T-helper 2 cell treated with Interferon-gamma antibody and Interleukin-4, amounts not matched to agents 5 μg/mL and 100 μg/mL, for 36 hours (primary cell): ENCODE data around the gene PRLH.
"Not testable (repeated sequence)": the region's sequence is repeated elsewhere in the genome, so short reads cannot be mapped to it uniquely, and the experiment has no call there.

Source experiments
- DNase-seq: peaks from one replicate; pipeline ENCODE4 v3.0.0; 2021; ENCODE audit warnings: low spot score
- H3K27ac Mint-ChIP-seq: one replicate; pipeline ENCODE4 v1.8.0; 2021; ENCODE audit warnings: mild to moderate bottlenecking, mixed read lengths
- H3K27me3 Mint-ChIP-seq: one replicate; pipeline ENCODE4 v1.8.0; 2021; ENCODE audit warnings: low read depth, mixed read lengths
- H3K36me3 Mint-ChIP-seq: one replicate; pipeline ENCODE4 v1.8.0; 2021; ENCODE audit warnings: low read depth, mixed read lengths
- H3K4me1 Mint-ChIP-seq: one replicate; pipeline ENCODE4 v1.8.0; 2021; ENCODE audit warnings: low read depth, mixed read lengths
- H3K4me3 Mint-ChIP-seq: one replicate; pipeline ENCODE4 v1.8.0; 2022; ENCODE audit warnings: mild to moderate bottlenecking, moderate library complexity, mixed read lengths
- H3K9me3 Mint-ChIP-seq: one replicate; pipeline ENCODE4 v1.8.0; 2021; ENCODE audit warnings: mixed read lengths

Gene PRLH

DNA sequence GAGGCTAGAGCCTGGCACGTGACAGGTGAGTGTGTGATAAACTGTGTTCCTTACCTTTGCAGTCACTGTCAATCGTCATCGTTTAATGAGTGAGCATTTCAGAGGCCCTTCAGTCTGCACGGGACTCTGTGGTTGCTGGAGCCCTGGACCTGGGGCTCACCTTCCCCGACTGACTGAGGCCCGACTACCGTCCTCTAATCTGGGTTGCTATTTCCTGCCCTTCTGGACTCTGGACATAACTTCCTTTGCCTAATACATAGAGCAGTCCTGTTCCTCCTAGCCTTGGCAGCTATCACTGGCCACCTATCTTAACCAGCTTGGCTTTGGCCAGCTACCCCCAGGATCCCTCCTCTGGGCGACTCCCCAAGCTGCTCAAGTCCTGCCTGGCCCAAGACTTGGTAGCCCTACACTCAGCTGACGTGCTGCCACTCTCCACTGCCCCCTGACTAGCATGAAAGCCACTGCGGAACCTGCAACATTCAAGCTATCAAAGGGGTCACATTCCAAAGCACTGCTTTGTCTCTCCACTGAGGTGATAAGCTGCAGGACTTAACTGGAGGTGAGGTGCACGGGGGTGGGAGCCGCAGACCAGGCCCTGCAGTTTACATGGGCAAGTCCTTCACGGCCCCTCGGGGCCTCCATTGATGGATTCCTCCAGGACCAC, 35.2 kb downstream of the PRLH start:
- Mint-ChIP-seq H3K9me3 (no peaks in the 10 kb centered on the region), H3K27me3 (no peaks in the 10 kb centered on the region), H3K4me3 (no peak overlapping the region), H3K27ac (no peak overlapping the region), H3K4me1 (peaks cover 17% of the 10 kb centered on the region), H3K36me3 (no peaks in the 10 kb centered on the region)
- no peak for DNase-seq

DNA sequence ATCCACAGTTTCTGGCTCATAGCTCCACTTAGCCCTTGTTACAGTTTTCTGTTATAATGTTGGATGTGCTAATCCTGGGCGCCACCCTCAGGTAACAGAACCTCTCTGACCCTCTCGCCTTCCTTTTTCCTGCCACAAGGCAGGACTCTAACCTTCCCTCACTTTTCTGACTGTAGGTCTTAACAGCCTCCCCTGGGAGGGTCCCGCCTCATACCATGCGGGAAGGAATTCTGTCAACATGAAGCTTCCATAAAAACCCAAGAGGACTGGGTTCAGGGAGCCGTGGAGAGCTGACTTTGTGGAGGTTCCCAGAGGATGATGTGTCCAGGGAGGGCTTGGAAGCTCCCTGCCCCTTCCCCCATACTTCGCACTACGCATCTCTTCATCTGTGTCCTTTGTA, 36.0 kb downstream of the PRLH start:
- H3K27me3 Mint-ChIP-seq: no peaks in the 10 kb centered on the region
- peaks cover 17% of the 10 kb centered on the region for H3K4me1 Mint-ChIP-seq
- peak overlapping the region; percentile 5 for H3K27ac Mint-ChIP-seq
- DNase-seq: no peak
- H3K9me3 Mint-ChIP-seq: no peaks in the 10 kb centered on the region
- no peak overlapping the region for H3K4me3 Mint-ChIP-seq
- no peaks in the 10 kb centered on the region for H3K36me3 Mint-ChIP-seq

DNA sequence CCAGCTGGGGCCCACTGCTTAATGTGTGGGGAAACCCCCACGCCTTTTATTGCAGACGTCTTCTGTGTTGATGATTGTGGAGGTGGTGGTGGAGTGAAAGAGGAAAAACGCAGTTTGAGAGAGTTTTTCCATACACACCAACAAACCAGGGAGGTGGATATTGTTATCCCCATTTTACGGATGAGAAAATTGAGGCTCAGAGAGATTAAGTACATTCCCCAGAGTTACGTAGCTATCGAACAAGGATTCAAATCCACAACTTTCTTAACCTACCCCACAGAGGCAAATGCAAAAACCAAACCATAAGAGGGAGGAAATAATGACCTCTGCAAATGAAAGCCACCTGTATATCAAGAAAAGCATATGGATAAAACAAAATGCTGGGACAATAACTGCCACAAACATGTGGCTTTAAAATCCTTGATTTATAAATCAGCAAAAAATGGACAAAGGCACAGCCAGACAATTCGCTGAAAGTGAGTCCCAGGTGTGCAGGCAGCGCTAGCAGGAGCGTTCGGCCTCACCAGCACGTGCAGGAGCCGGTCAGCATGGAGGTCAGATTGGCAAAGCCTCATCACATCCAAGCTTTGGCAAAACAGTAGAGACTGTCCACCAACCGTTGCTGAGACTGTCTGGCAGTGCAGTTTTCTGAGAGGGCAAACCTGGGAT, 36.8 kb downstream of the PRLH start:
- H3K4me3 Mint-ChIP-seq: peak overlapping the region; percentile 59
- H3K27ac Mint-ChIP-seq: peak overlapping the region; percentile 89
- no peaks in the 10 kb centered on the region for H3K36me3 Mint-ChIP-seq
- no peaks in the 10 kb centered on the region for H3K9me3 Mint-ChIP-seq
- no peak for DNase-seq
- peaks cover 5% of the 10 kb centered on the region for H3K27me3 Mint-ChIP-seq
- H3K4me1 Mint-ChIP-seq: peaks cover 13% of the 10 kb centered on the region

DNA sequence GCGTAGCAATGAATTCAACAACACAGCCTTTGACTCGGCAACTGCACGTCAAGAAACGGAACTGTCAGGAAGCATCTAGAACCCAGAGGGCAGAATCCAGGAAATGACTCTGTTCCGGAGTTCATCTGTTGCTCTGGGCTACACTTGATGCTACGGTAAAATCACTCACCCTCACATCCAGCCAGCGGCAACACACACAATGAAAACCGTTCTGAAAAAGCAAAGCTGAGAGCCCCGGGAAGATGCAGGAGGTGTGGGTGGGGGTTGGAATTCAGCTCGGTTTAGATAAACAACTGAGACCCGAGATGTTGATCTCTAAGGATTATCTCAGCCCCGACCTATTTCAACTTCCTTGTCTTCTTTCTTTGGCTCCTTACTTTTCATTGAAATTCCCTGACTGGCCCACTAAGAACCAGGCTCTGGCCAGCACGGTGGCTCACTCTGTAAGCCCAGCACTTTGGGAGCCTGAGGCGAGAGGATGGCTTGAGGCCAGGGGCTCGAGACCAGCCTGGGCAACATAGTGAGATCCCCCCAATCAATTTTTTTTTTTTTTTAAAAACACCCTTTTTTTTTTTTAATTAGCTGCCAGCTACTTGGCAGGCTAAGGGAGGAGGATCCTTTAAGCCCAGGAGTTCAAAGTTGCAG, 37.5 kb downstream of the PRLH start:
- Mint-ChIP-seq H3K27me3 (peaks cover 10% of the 10 kb centered on the region), H3K9me3 (no peaks in the 10 kb centered on the region), H3K36me3 (no peaks in the 10 kb centered on the region), H3K4me1 (peaks cover 13% of the 10 kb centered on the region), H3K27ac (peak overlapping the region; percentile 89), H3K4me3 (peak overlapping the region; percentile 59)
- peak; percentile 38 for DNase-seq

DNA sequence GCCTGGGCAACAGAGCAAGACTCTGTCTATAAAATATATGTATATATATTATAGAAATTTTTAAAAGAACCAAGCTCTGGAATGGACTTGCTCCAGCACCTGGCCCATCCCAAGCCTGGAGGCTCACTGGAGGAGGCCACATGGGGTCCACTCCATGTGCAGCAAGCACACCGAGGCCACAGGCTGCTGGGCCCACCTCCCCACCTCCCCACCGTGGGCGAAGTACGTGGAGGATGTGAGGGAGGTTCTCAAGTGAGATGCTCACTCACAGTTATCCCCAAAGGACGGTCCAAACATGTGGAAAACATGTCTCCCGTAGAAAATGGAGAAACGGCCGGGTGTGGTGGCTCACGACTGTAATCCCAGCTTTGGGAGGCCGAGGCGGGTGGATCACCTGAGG, 38.0 kb downstream of the PRLH start:
- Mint-ChIP-seq H3K4me1 (peaks cover 13% of the 10 kb centered on the region), H3K4me3 (peak overlapping the region; percentile 59), H3K36me3 (no peaks in the 10 kb centered on the region), H3K27ac (no peak overlapping the region), H3K27me3 (peaks cover 10% of the 10 kb centered on the region), H3K9me3 (no peaks in the 10 kb centered on the region)
- DNase-seq: no peak

DNA sequence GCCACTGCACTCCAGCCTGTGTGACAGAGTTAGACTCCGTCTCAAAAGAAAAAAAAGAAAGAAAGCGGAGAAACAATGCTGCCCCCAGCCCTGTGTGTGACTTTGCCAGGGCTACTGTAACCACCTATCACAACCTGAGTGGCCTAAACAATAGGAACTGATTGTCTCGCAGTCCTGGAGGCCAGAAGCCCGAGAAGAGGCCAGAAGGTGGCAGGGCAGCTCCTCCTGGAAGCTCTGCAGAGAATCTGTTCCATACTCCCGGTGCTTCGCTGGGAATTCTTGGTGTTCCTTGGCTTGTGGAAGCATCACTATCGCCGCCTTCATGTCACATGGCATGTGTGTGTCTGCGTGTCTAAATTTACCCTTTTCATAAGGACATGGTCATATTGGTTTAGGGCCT, 38.6 kb downstream of the PRLH start:
- Mint-ChIP-seq H3K36me3 (no peaks in the 10 kb centered on the region), H3K4me1 (peaks cover 13% of the 10 kb centered on the region), H3K27ac (peak overlapping the region; percentile 1), H3K4me3 (no peak overlapping the region), H3K27me3 (peaks cover 10% of the 10 kb centered on the region), H3K9me3 (no peaks in the 10 kb centered on the region)
- no peak for DNase-seq

DNA sequence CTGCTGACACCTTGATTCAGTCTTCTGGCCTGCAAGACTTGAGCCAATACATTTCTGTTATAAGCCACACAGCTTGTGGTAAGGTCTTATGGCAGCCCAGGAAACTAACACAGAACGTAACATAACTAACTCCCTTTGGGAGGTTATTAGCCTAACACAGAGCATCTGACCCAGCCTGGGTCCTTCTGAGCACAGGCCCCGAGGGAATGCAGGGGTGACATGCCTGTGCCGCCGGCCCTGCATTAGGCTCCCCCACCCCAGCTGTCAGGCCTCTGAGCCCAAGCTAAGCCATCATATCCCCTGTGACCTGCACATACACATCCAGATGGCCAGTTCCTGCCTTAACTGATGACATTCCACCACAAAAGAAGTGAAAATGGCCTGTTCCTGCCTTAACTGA, 40.1 kb downstream of the PRLH start:
- not testable (repeated sequence) for DNase-seq, H3K9me3 Mint-ChIP-seq, H3K36me3 Mint-ChIP-seq, H3K4me3 Mint-ChIP-seq, H3K27ac Mint-ChIP-seq
- Mint-ChIP-seq H3K27me3 (peaks cover 12% of the 10 kb centered on the region), H3K4me1 (peaks cover 13% of the 10 kb centered on the region)

DNA sequence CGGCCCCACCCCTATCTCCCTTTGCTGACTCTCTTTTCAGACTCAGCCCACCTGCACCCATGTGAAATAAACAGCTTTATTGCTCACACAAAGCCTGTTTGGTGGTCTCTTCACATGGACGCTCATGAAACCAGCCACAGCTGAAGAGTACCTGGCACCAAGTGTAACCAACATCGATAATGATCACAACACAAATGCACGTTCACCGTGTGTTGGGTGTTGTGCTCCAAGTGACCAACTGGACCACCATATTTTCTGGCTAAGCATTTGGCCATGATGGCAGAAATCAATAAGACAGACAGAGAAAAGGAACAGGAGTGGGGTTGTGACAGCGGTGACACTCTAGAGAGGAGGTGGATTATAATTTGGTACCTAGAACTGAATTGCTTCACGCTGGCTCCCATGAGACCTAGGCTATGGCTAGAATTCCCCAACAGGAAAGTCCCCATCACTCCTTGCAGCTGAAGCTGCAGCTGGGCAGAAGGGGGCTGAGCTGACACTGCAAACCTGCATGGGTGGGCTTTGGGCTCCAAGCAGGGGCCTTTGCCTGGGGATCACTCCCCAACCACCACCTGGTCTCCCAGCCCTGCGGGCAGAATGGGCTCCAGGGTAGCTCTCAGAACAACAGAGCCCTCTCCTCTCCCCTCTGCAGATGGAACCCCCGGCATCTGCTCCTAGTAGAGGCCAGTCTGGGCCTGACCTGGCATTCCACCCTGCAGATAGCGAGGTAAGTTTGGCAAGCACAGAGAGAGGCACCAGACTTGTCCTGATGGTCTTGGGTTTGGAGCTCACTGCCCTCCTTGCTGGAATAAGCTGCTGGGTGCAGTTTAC, 46.4 kb downstream of the PRLH start:
- Mint-ChIP-seq H3K4me1 (peaks cover 17% of the 10 kb centered on the region), H3K27ac (no peak overlapping the region), H3K4me3 (no peak overlapping the region), H3K9me3 (no peaks in the 10 kb centered on the region), H3K27me3 (peaks cover 12% of the 10 kb centered on the region), H3K36me3 (no peaks in the 10 kb centered on the region)
- DNase-seq: no peak

DNA sequence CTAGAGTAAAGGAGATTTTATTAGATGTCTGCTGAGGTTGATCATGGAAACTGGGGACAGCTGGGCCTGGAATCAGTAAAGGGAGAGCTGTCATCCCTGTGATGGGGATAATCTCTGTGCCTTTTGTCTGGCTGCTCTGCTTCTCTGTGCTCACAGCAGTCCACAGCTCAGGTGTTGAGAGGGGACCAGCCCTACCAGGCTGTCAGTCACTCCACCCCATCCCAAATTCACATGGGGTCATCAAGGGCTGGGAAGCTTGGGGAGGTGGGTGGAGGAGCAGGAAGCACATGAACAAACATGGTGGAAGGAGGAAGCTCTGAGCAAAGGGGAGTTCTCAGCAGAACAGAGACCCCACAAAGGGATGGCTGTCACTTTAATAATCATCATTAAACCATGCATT, 47.3 kb downstream of the PRLH start:
- H3K4me3 Mint-ChIP-seq: no peak overlapping the region
- no peak overlapping the region for H3K27ac Mint-ChIP-seq
- H3K36me3 Mint-ChIP-seq: no peaks in the 10 kb centered on the region
- peaks cover 23% of the 10 kb centered on the region for H3K4me1 Mint-ChIP-seq
- H3K9me3 Mint-ChIP-seq: no peaks in the 10 kb centered on the region
- H3K27me3 Mint-ChIP-seq: peaks cover 9% of the 10 kb centered on the region
- DNase-seq: no peak

DNA sequence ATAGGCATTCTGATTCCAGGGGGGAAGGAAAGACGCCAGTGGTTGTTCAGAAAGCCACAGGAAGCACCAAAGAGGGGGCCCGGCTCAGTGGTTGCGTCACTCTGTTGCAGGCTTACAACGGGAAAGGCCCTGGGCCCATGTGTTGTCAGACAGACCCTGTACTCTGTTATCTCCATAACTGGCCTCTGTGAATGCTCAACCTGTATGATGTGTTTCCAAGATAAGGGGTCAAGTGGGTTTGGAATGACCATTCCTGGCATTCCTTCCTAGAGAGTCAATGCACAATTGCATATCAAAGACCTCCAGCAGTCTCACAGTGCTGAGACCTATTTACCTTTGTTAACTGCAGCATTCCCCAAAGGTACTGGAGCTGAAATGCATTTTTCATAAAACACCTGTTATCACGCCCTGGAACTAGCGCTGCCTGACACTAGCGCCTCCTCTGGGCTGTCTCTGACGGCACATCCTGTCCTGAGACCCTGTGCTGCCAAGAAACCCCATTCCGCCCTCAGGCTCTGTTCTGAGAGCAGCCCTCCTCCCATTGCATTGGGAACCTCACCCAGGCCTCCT, 47.9 kb downstream of the PRLH start:
- Mint-ChIP-seq H3K36me3 (no peaks in the 10 kb centered on the region), H3K4me1 (peaks cover 24% of the 10 kb centered on the region), H3K27me3 (peaks cover 10% of the 10 kb centered on the region), H3K4me3 (no peak overlapping the region), H3K27ac (no peak overlapping the region), H3K9me3 (no peaks in the 10 kb centered on the region)
- DNase-seq: no peak

DNA sequence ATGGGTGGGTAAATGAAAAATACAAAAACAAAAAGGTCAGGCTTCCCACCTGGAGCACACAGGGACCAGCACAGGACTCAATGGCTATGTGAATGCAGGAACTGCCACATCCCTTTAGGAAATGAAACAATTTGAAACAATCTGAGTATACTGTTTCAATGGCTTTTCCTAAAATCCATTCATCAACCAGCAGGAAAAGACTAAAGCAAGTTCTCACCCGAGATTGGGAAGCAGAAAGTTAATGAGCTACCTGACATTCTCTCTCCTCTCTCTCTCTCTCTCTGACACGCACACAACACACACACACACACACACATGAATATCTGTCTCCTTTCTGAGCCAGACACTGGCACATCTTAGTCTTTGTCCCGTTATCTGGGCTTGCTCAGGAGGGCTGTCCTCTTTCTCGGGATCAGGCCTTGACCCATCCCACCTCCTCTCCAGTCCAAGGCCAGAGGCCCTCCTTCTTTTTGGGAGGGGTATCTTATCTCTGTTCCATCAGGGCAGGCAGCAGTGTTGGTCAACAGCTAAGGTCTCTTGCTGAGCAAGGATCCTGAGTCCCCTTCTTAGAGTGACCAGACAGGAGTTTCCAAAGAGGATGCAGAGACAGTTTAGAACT, 49.4 kb downstream of the PRLH start:
- Mint-ChIP-seq H3K36me3 (no peaks in the 10 kb centered on the region), H3K4me1 (peaks cover 24% of the 10 kb centered on the region), H3K27ac (no peak overlapping the region), H3K9me3 (no peaks in the 10 kb centered on the region), H3K4me3 (no peak overlapping the region), H3K27me3 (peaks cover 8% of the 10 kb centered on the region)
- no peak for DNase-seq

DNA sequence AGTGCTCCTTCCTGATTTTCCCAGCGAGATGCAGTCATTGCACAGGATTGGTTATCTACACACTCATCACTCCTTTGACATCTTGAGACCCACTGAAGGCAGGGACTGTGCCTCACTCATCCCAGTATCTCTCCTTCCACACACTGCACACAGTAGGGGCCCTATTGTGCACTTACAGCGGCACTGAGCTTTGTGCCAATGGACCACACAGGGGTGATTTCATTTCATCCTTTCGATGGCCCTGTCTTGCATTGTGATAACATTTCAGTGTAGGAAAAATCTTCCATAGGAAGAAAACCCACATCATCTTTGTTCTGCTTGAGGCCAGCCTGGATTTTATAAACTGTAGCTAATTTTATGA, 50.0 kb downstream of the PRLH start:
- no peak overlapping the region for H3K27ac Mint-ChIP-seq
- peaks cover 24% of the 10 kb centered on the region for H3K4me1 Mint-ChIP-seq
- no peak for DNase-seq
- no peak overlapping the region for H3K4me3 Mint-ChIP-seq
- no peaks in the 10 kb centered on the region for H3K9me3 Mint-ChIP-seq
- H3K36me3 Mint-ChIP-seq: no peaks in the 10 kb centered on the region
- H3K27me3 Mint-ChIP-seq: peaks cover 8% of the 10 kb centered on the region
